Panc1 (cell line): ENCODE measurements around the gene D2HGDH. TPM values are rescaled to one million over a fixed set of nuclear protein-coding genes. Genes with fewer than 3 reads are reported as not detected.

Source experiments
- ATAC-seq: fragments of 200-7000 bp; cut with Tn5 transposase; 2 replicates; pipeline ENCODE4 v1.9.1; 2020; ENCODE audit warnings: mild to moderate bottlenecking, moderate library complexity
- BruUV-seq: library from RNA; stranded (reverse); fragments of 400-500 nt; replicated peaks from 2 replicates; lab custom pipeline; 2021; lab: Mats Ljungman, UMichigan
- CTCF ChIA-PET: fragments of 300-600 bp; sonication (Branson Sonifier 250); formaldehyde crosslinking; loops from one replicate; lab custom pipeline; 2022; ENCODE audit warnings: antibody characterized with exemption; lab: Charles Lee
- POLR2A ChIA-PET: fragments of 300-600 bp; sonication (Branson Sonifier 250); formaldehyde crosslinking; loops from one replicate; lab custom pipeline; 2022; ENCODE audit warnings: antibody characterized with exemption; lab: Charles Lee
- DNase-seq: peaks from one replicate; pipeline ENCODE4 v3.0.0-alpha.2; 2010; ENCODE audit warnings: low read depth, low spot score
- H3K27ac ChIP-seq: 2 replicates; pipeline ENCODE4 v1.5.1; 2011; ENCODE audit warnings: mild to moderate bottlenecking, low read length, inconsistent platforms
- H3K27me3 ChIP-seq: fragments of 200-500 bp; sonication (Bioruptor generic); 2 replicates; pipeline ENCODE4 v1.6.0; 2014; ENCODE audit warnings: low read length, inconsistent platforms; ENCODE audit not compliant: control insufficient read depth, insufficient read depth
- H3K36me3 ChIP-seq: fragments of 200-500 bp; sonication (Bioruptor generic); 2 replicates; pipeline ENCODE4 v1.5.1; 2014; ENCODE audit warnings: inconsistent platforms, mild to moderate bottlenecking, low read length, moderate library complexity; ENCODE audit not compliant: control insufficient read depth, insufficient read depth
- H3K4me1 ChIP-seq: 2 replicates; pipeline ENCODE4 v1.5.1; 2011; ENCODE audit warnings: inconsistent platforms, mild to moderate bottlenecking, low read length, moderate library complexity; ENCODE audit not compliant: control insufficient read depth, insufficient read depth
- H3K4me3 ChIP-seq, 2 experiments: 2 replicates each; pipeline ENCODE4 v1.5.1; 2011 to 2012; ENCODE audit warnings: low read depth in 2 of 2, low read length in 2 of 2, mild to moderate bottlenecking in 2 of 2, inconsistent platforms in 1 of 2, moderate library complexity in 1 of 2
- H3K9me3 ChIP-seq: fragments of 200-500 bp; sonication (Bioruptor generic); 2 replicates; pipeline ENCODE4 v1.5.1; 2014; ENCODE audit warnings: low read depth, mild to moderate bottlenecking, inconsistent platforms, low read length, moderate library complexity; ENCODE audit not compliant: control insufficient read depth, insufficient read depth
- CTCF ChIP-seq: fragments of 450-650 bp; IDR thresholded peaks from 2 replicates; pipeline ENCODE4 v1.5.1; 2017; ENCODE audit warnings: mild to moderate bottlenecking
- POLR2AphosphoS5 ChIP-seq: IDR thresholded peaks from 2 replicates; pipeline ENCODE4 v1.6.1; 2012; ENCODE audit warnings: mild to moderate bottlenecking, low read depth, low read length, moderate library complexity
- REST ChIP-seq, 2 experiments: IDR thresholded peaks; 2 replicates each; pipeline ENCODE4 v1.6.1; 2011 to 2012; ENCODE audit warnings: low read depth in 2 of 2, control low read depth in 1 of 2, low read length in 1 of 2, mild to moderate bottlenecking in 1 of 2, moderate library complexity in 1 of 2; ENCODE audit not compliant: insufficient read depth in 1 of 2
- SIN3A ChIP-seq: IDR thresholded peaks from 2 replicates; pipeline ENCODE4 v1.6.1; 2012; ENCODE audit warnings: low read depth, mild to moderate bottlenecking, low read length, moderate library complexity, borderline replicate concordance; ENCODE audit not compliant: insufficient read depth
- TCF7L2 ChIP-seq: IDR thresholded peaks from 2 replicates; pipeline ENCODE4 v1.6.1; 2011; ENCODE audit warnings: mild to moderate bottlenecking, low read depth, low read length, inconsistent platforms
- in situ Hi-C: cut with HindIII; loops from 2 replicates; pipeline ENCODE4 v1.10.0; 2016; ENCODE audit warnings: low sequenced_read_pairs, low pct_unique_long_range_greater_than_20kb
- intact Hi-C: fragments of 100-400 bp; cut with micrococcal nuclease; formaldehyde crosslinking; loops from one replicate; pipeline ENCODE4 v1.10.0; 2022; ENCODE audit not compliant: unreplicated experiment
- total RNA-seq: library from RNA; stranded (reverse); gene quantifications from one replicate; pipeline ENCODE4 v1.2.1, GENCODE V29; 2021; ENCODE audit not compliant: unreplicated experiment

Gene D2HGDH
- total RNA-seq, 1 experiment from 2014 or later = 53.0 TPM

- BruUV-seq = no TSS peak
- Histone ChIP-seq H3K9me3 (no peaks in the 10 kb centered on the region), H3K4me1 (peaks cover 12% of the 10 kb centered on the region), H3K27ac (peak overlapping the region; percentile 57), H3K27me3 (no peaks in the 10 kb centered on the region), H3K36me3 (no peaks in the 10 kb centered on the region), H3K4me3 (no peak overlapping the region)
- POLR2A ChIA-PET = interaction anchor here (0.6 kb wide), 1 partner anchor 34 kb away, joined by 7 read pairs; no protein-coding TSS in a partner anchor
- TF ChIP-seq POLR2AphosphoS5 (no peak), CTCF (no peak), SIN3A (no peak), TCF7L2 (no peak), REST (IDR thresholded peaks at IDR 0.05; ENCODE audit: insufficient read depth in 1 of 2, low read depth in 2 of 2, low read length in 1 of 2) (no peak)
- in situ Hi-C loops (no loop called here), intact Hi-C loops (no loop called here)
- ATAC-seq (0 out of 2 replicates have a peak, but pooled peaks have one; percentile 48), DNase-seq (no peak)
- CTCF ChIA-PET = no interaction called here
Observed at GRCh38 chr2:241762321-241762932, 28.0 kb downstream of the D2HGDH start.

- peak overlapping the region; percentile 57; the same call in 1 of the 2 replicates for H3K27ac ChIP-seq
- no peaks in the 10 kb centered on the region for H3K36me3 ChIP-seq
- H3K27me3 ChIP-seq = no peaks in the 10 kb centered on the region
- H3K9me3 ChIP-seq = no peaks in the 10 kb centered on the region
- POLR2A ChIA-PET = interaction anchor here (0.6 kb wide), 1 partner anchor 34 kb away, joined by 7 read pairs; no protein-coding TSS in a partner anchor
- BruUV-seq = TSS peak; percentile 67
- DNase-seq = no peak
- in situ Hi-C loops (no loop called here), intact Hi-C loops (no loop called here)
- CTCF ChIA-PET = no interaction called here
- peaks cover 12% of the 10 kb centered on the region for H3K4me1 ChIP-seq
- TF ChIP-seq REST (IDR thresholded peaks at IDR 0.05; ENCODE audit: insufficient read depth in 1 of 2, low read depth in 2 of 2, low read length in 1 of 2) = no peak
- TF ChIP-seq TCF7L2 = no peak
- TF ChIP-seq POLR2AphosphoS5 = no peak
- no peak for TF ChIP-seq SIN3A
- TF ChIP-seq CTCF = no peak
- no peak overlapping the region for H3K4me3 ChIP-seq
- ATAC-seq = no peak
Observed at GRCh38 chr2:241762933-241763369, 28.5 kb downstream of the D2HGDH start.
